HG03280 (cell line): ENCODE data around the gene PRKCH.
"Not testable (repeated sequence)": the region's sequence is repeated elsewhere in the genome, so short reads cannot be mapped to it uniquely, and the experiment has no call there.

ENCODE experiments used
- ATAC-seq: cut with Tn5 transposase; IDR thresholded peaks from one replicate; pipeline ENCODE4 v1.9.1; 2021; ENCODE audit warnings: mild to moderate bottlenecking, moderate library complexity; ENCODE audit not compliant: unreplicated experiment

The PRKCH gene

DNA sequence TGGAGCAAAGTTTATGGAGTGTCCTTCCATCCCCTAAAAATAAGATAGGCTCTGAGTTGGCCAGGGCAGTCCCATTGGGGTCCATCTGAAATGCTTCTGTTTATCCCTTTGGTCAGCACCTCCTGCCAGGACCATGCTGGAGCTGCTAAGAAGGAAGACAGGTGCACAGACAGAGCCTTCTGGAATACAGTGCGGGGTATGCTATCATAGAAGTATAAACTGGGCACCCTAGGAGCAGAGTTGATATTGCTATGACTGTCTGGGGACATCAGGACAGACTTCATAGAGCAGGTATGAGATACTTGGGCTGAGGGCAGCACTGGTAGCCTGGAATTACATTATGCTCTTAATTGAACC lies 203.5 kb downstream of the PRKCH start:
- ATAC-seq = no peak

DNA sequence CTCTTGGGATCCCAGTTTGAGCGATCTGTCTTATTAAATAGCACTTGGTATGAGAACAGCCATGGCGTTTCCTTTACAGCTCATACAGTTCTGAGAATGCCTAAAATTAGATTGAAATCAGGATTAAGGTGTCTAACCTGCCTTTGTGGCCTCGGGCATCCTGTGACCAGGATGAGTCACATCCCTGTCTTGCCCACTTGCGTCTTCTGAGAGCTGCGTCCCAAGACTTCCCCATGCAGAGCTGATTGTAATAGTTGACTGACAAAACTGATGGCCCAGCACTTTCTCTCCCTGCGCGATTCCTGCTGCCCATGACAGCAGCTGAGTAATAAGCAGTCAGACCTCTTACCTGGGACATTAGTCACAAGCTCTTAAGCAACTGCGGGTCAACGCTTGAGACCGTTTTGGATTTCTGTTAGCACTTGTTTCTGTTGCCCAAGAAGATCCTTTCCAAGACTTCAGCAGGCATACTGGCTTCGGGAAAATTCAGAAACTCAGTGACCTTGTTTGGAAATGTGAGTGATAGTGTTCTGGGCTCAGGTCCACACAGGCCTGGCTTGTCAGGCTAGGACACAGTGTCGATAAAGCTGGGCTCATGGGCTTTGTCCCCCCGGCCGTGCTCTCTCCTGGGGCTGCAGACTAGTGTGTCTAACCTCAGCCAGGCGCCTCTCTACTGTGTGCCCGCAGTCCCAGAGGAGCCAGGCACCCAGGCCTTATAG lies 204.1 kb downstream of the PRKCH start:
- ATAC-seq = peak; percentile 71

DNA sequence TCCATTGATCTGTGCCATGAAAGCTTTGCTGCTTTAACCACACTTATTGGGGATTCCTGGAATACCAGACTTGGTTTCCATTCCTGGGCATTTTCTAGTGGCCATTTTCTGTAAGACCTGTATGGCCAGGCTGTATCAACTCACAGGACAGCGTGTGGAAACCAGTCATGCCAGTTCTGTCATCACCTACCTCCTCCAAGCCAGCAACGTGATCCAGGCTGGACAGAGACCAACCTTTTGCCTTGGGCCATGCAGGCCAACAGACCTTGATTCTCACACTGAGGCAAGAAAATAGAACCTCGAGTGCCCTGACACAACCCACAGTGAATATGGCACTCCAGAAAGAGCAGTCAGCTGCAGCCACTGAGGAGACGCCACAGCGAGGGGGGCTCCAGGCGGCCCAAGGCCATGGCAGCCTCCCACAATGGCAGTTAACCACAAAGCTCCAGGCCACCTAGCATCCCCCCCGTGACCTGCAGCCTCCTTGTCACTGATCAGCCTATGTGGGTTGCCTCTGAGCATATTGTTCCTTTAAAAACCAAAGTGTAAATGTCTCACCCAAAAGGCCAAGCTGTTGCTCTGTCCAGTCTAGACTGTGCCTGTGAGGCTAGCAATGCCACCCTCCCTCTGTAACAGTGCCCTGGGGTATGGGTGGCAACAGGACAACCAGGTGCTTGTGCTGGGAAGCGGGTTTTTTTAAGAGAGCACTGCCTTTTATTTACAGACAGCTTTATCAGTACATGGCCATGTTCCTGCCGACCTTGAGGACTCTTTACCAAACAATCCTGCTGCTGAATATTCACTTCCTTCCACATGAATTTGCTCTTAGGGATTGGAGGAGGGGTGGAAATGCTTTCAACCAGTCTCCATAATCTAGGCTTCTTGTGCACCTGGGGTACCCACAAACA lies 205.3 kb downstream of the PRKCH start:
- ATAC-seq = no peak

DNA sequence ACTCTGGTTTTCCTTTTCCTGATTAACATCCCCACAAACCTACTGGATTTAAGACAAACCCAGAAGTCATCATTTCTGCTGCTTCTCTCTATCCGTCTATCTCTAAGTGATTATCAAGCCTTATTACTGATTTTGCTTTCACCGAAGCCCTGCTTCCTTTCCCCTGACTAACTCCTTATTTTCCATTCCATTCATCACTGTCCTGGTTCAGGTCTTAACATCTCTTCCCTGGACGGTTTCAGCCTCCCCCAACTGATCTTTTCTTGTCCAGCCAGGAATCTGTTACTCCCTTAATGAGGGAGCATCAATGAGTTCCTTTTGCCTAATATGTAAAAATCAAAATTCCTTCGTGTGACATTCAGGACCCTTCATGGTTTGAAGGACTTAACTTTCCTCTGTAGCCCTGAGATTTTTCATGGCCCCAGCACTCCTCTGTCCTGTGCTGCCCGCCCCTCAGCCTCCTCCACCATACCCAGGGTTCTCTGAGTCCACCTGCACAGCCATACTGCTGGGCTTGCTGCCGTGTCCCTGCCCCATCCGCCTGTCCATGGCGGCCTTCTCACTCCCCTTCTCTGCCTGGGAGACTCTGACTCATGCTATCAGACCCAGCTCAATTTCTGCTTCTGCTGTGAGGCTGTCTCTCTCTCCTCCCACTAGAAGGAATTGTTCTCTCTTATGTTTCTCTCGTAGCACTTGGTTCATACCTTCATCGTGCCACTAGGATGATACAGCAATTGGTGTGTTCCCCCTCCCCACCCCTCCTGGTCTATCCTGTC lies 206.1 kb downstream of the PRKCH start:
- ATAC-seq = no peak

DNA sequence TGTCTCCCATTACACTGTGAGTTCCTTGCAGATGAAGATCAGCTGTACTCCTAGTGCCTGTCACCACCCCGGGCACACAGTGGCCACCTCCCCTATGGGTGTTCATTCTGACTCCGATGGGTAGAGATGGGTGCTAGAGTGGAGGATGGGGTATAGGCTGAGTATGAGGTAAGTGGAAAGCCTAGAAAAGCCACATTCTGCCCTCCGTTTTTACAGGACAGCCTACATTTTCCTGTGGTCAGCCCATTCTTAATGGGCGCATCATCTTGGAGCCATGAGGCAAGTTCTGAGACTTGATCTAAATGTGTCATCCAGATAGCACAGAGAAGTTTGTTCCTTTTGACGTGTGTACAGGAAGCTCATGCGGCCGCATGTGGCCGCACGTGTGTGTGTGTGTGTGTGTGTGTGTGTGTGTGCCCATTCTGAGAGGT lies 207.2 kb downstream of the PRKCH start:
- no peak for ATAC-seq

DNA sequence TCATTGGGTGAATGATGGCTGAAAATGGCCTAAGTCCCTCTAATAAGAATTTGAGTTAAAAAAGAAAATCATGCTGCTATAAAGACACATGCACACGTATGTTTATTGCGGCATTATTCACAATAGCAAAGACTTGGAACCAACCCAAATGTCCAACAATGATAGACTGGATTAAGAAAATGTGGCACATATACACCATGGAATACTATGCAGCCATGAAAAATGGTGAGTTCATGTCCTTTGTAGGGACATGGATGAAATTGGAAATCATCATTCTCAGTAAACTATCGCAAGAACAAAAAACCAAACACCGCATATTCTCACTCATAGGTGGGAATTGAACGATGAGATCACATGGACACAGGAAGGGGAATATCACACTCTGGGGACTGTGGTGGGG lies 208.0 kb downstream of the PRKCH start:
- ATAC-seq = not testable (repeated sequence)

DNA sequence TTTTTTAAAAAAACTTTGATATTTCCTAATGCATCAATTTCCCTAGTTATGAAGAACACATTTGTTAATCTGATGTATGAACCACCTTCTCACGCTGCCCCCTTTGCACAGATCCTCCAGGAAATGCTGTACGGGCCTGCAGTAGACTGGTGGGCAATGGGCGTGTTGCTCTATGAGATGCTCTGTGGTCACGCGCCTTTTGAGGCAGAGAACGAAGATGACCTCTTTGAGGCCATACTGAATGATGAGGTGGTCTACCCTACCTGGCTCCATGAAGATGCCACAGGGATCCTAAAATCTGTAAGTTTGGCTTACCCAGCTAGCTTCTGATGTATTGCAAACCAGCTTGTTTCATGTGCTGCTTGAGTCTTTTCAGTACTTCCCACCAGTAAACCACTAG lies 208.9 kb downstream of the PRKCH start:
- no peak for ATAC-seq

DNA sequence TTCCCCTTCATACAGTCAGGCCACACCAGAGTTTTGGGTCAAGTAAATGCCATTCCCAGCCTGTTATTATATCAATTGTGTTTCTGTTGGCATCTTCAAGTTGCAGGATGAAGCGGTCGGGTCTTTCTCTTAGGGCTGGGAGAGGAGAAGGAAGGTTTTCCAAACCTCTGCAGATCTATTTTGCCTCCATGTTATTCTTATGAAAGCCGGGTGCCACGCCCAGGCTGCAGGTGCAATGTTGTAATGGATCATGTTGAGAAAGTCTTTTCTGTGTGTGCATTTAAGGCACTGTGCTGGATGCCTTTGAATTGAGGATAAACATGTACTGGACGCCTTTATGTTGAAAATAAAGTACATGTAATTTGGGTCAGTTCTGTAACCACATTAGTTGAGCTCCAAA lies 209.5 kb downstream of the PRKCH start:
- no peak for ATAC-seq

DNA sequence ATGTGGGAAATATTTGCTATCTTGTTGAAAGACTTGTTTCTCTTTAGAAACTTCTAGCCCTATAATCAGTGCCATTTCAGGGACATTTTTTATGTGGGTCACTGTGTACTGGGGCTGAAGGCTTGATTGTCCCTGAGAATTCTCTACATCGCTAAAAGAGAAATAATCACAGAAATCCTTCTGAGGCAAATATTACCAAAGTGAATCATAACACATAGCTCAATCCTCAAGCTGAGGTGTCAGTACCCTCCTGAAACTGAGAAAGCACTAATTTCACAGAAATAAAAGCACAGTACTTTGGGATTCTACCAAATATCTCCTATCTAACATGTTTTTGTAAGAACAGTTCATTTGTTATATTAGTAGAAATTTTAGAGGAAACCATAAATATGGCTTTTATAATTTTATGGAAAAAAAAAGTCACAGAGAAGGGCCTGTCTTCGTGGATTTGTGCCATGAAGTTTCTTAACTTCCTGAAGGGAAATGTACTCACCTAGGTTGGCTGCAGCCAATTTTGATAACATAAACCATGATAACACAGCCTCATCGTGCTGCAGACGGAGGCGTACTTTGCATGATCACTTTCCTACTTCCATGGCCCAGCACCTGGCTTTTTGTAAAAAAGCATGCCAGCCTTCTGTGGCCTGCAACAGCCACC lies 210.2 kb downstream of the PRKCH start:
- ATAC-seq = no peak

DNA sequence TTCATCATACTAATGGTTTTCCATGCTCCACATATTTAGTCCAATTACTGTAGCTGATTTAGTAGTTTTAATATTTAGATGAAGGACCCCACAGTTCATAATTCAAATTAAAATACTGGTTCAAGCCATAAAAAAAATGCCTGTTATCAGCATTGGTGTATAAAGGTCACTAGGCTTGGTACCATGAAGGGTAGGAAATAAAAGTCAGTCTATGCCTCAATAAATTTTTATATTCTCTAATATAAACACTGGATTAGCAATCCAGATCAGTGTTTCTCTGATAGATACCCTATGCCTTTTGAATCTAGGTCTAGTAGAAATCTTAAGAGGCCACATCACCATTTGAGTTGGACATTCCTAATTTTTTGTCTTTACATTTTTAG lies 210.7 kb downstream of the PRKCH start:
- ATAC-seq = no peak

DNA sequence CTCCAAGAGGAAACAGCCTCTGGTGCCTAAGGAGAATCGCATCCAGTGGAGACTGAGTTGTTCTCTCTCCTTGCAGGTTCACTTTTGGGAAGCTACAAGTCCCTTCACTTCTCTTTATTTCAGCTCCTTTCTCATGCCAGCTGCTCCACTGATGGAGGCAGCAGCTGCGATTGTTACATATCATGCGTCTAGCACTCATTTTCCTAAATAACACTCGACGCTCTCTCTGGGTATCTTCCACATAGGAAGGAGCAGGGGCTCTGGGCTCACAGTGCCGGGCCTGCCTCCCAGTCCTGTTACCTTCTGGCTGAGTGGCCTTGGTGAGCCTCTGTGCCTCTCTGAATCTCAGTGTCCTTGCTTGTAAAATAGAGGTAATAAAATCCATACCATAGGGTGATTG lies 211.4 kb downstream of the PRKCH start:
- no peak for ATAC-seq

DNA sequence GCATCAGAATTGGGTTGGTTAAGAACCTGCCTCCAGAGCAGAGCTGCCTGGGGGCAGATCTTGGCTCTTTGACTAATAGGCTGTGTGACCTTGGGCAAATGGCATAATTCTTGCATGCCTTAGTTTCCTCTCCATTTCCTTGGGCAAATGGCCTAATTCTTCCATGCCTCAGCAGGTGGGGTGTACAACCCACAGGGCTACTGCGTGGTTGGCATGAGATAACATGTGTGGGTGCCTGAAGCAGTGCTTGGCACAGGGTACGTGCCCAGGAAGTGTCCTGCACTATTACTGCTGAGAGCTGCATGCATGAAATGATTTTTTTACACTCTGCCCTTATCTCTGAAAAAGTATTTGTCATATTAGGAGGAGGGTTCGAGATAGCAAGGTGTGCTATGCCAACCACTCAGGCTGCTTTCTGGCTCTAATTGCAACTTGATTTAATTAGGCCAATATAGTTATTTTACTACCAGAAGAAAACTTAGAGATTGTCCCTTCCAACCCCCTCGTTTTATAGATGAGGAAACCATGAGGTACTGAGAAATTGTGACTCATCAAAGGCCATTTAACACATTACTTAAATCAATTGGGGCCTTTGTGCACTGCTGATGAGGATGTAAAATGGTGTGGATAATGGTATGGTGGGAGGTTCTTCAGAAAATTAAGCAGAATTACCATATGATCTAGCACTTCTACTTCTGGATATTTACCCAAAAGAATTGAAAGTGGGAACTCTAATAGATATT lies 212.3 kb downstream of the PRKCH start:
- no peak for ATAC-seq

DNA sequence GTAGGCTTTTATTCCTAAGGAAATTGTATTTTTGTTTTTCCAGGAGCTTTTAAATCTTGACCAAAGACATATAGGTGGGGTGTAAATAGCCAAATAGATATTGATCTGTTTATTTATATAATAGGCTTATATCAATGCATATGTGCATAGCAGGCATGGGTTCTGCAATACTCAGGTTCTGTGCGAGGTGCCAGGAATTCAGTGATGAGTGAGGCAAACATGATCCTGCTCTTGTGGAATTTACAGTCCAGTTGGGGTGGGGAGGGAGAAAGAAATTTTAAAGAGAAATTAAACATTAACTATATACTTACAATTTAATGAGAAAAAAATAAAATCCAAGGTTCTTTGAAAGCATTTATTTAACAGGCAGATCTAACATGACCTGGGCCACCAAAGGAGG lies 213.7 kb downstream of the PRKCH start:
- no peak for ATAC-seq

DNA sequence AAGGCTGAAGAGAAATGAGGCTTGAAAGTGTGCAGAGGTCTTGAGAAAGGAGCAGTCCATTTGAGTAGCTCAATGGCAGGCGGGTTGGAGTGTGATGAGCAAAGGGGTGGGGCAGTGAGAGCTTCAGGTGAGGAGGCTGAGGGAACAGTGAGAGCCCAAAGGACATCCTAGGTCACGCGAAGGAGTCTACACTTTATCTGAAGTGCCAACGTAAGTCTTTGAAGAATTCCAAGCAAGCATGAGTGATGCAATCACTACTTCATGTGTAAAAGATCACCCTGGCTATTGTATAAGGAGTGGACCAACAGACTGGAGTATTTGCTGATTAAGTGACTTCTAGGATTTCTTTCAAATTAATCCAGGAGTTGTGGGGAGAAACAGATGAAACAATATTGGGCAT lies 214.1 kb downstream of the PRKCH start:
- no peak for ATAC-seq

DNA sequence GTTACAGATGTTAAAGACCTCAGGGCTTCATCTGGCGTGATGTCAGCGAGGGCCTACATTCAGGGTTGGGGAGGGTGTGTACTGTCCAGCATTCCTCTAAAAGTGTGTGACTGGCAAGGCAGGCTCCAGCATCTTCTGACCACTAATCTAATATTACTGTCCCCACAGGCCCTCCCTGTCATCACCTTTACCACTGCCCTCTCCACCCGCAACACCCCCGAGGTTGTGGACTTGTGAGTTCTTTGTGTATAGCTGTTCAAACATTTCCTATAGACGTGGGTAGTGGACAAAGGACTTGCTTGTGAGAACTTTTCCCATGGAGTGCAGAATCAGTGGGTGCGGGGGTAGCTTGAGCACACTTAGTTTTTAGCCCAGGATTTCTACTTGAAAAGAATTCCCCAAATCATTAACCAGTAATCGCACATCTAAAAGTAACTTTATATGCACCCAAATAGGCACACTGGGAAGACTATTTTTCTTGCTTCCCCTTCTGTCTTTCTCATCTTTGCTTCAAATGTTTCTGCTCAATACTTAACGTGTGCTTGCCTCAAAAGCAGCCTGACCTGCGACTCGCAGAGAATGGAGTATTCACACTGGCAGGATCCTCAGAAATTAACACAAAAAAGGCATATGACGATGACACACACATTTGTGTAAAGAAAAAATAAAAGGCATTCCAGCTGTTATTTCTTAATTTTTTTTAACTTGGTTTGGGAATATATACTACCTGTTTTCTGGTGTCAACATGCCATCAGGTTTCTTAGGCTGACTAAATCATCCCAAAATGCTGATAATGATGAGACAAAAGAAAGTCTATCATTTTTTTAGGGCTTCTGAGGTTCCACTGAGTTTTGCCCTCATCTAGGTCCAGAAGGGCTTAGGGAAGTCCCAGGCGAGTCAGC lies 215.5 kb downstream of the PRKCH start:
- no peak for ATAC-seq

DNA sequence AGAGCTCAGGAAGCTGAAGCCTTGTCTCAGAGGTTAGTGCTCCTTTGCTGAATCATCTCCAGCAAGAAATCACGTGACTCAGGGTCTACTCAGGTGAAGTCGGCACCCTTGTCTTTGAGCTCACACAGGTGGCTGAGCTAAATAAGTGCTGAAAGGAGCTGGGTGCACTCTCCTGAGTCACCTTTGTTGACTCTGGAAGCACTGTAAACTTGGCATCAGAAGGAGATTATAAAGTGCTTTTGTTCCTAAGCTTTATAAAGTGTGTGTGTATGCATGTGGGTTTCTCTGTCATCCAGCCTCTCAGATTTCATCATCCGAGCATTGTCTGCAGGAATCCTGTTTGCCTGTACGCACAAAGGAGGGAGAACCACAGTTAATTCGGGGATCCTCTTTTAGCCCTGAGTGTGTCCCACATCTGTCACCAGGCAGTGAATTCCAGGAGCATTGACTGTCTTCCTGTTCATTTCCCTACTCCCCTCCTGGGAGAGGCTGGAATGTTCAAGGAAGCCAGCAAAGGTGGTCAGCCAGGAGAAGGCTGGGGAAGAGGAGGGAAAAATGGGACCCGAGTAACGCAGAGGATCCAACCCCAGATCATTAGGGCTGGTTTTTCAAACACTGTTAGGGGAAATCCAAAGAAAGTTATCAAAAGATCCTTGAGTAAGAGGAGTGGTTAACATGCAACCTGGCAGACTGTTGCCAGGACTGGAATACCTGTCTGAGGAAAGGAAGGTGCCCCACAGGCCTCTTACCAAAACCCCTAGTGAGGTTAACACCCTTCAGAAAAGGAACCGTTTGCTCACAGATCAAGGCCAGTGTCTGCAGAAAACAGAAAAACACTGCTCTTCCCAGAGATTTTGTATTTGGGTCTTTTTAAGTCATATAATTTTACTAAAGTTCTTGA lies 216.4 kb downstream of the PRKCH start:
- no peak for ATAC-seq

DNA sequence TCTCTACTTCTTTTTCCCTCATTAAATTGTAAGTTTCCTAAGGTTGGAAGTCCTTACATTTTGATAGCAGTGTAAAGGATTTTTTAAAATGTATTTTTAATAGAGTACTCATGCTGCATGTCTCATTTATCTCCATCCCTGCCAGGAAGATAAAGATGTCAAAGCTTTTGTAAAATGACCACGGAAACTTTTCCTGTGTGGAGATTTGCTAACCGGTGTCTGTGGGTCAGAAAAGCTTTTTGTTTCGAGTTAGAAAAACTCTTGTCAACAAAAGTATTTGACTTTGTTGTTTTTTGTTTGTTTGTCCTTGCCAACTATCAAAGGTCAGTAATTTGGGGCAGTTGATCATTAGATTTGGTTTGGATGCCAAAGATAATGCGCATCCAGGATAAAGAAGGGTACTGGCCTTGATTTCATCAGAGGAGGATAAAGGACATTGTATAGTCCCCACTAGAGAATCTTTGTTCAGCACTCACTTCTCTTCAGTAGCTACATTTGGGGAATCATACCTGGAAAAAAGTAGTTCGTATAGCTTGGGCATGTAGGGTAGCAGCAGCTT lies 217.2 kb downstream of the PRKCH start:
- ATAC-seq = no peak

DNA sequence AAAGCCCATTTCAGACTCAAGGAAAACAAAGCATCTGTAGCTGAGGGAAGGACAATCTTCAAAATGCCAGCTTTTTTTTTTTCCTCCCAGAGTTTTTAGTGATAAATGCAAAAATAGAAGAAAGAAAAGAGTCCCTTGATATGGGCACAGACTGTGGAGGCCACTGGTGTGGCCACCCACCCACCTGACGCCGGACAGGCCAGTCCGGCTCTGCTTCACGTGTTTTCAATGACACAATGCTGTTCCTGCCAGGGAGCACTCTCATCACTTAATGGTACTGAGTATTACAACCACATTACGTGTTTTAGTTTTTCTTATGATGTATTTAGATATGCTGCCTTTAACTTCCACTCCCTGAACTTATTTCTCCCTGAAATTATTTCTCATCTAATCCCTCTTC lies 218.3 kb downstream of the PRKCH start:
- ATAC-seq = no peak
